ENCODE results near the gene EPHA2.

- TF ChIP-seq CTCF (IDR thresholded peaks at IDR 0.05): no peak
- TF ChIP-seq POLR2AphosphoS5 (IDR thresholded peaks at IDR 0.05): no peak
- no peak for TF ChIP-seq POLR2A (IDR thresholded peaks at IDR 0.05)
These were observed 1.7 kb downstream of the EPHA2 start for GRCh38 chr1:16153999-16154673.
